RWPE2 (cell line): ENCODE results near the gene PDPR.
A peak's percentile ranks its signal among the peaks of the same experiment; 100 is the strongest.
"Not testable (repeated sequence)": the region's sequence is repeated elsewhere in the genome, so short reads cannot be mapped to it uniquely, and the experiment has no call there.

ENCODE experiments used
- ATAC-seq: fragments of 200-7000 bp; cut with Tn5 transposase; 3 replicates; pipeline ENCODE4 v1.9.1; 2021; ENCODE audit warnings: low read depth
- DNase-seq: peaks from one replicate; pipeline ENCODE4 v3.0.0-alpha.2; 2020; ENCODE audit warnings: low spot score
- H3K27ac ChIP-seq: fragments of 450-650 bp; 2 replicates; pipeline ENCODE4 v1.5.1; 2017; ENCODE audit warnings: mild to moderate bottlenecking; ENCODE audit not compliant: poor library complexity, severe bottlenecking
- H3K27me3 ChIP-seq: fragments of 250-450 bp; sonication (Bioruptor Pico); 2 replicates; pipeline ENCODE4 v1.5.1; 2021; ENCODE audit warnings: mild to moderate bottlenecking, moderate library complexity; ENCODE audit not compliant: insufficient read depth, poor library complexity, severe bottlenecking
- H3K36me3 ChIP-seq: fragments of 250-450 bp; sonication (Bioruptor Pico); 2 replicates; pipeline ENCODE4 v1.5.1; 2020; ENCODE audit warnings: low read depth, mild to moderate bottlenecking, moderate library complexity
- H3K4me1 ChIP-seq: fragments of 250-450 bp; sonication (Bioruptor Pico); 2 replicates; pipeline ENCODE4 v1.5.1; 2021; ENCODE audit warnings: mild to moderate bottlenecking, moderate library complexity; ENCODE audit not compliant: insufficient read depth, poor library complexity, severe bottlenecking
- H3K4me3 ChIP-seq: fragments of 250-450 bp; sonication (Bioruptor Pico); 2 replicates; pipeline ENCODE4 v1.5.1; 2021; ENCODE audit warnings: mild to moderate bottlenecking, moderate library complexity; ENCODE audit not compliant: severe bottlenecking
- H3K9me3 ChIP-seq: fragments of 250-450 bp; sonication (Bioruptor Pico); 2 replicates; pipeline ENCODE4 v1.5.1; 2021; ENCODE audit warnings: mild to moderate bottlenecking, moderate library complexity; ENCODE audit not compliant: severe bottlenecking
- CTCF ChIP-seq: fragments of 450-650 bp; IDR thresholded peaks from one replicate; pipeline ENCODE4 v1.5.1; 2017; ENCODE audit warnings: mild to moderate bottlenecking, moderate library complexity; ENCODE audit not compliant: poor library complexity, severe bottlenecking

Gene PDPR

GRCh38 chr16:70160821-70161220 is 46.7 kb downstream of the PDPR start:
- peaks cover 46% of the 10 kb centered on the region for H3K36me3 ChIP-seq
- H3K27me3 ChIP-seq = no peaks in the 10 kb centered on the region
- TF ChIP-seq CTCF = no peak
- no peak overlapping the region for H3K27ac ChIP-seq
- H3K4me3 ChIP-seq = no peak overlapping the region
- DNase-seq (no peak), ATAC-seq (no peak)
- H3K9me3 ChIP-seq = no peaks in the 10 kb centered on the region
- peaks cover 4% of the 10 kb centered on the region for H3K4me1 ChIP-seq

GRCh38 chr16:70161350-70161749 is 47.2 kb downstream of the PDPR start:
- TF ChIP-seq CTCF = no peak
- Histone ChIP-seq H3K9me3 (no peaks in the 10 kb centered on the region), H3K4me3 (no peak overlapping the region), H3K27me3 (no peaks in the 10 kb centered on the region), H3K36me3 (peaks cover 41% of the 10 kb centered on the region), H3K4me1 (peaks cover 4% of the 10 kb centered on the region), H3K27ac (no peak overlapping the region)
- ATAC-seq = no peak
- DNase-seq = peak; percentile 47

- DNase-seq (peak; percentile 18), ATAC-seq (peak; percentile 80)
- H3K4me1 ChIP-seq = peaks cover 4% of the 10 kb centered on the region
- no peaks in the 10 kb centered on the region for H3K27me3 ChIP-seq
- H3K36me3 ChIP-seq = peaks cover 34% of the 10 kb centered on the region
- TF ChIP-seq CTCF = no peak
- H3K27ac ChIP-seq = peak overlapping the region; percentile 1
- H3K9me3 ChIP-seq = no peaks in the 10 kb centered on the region
- no peak overlapping the region for H3K4me3 ChIP-seq
Observed at GRCh38 chr16:70162041-70162451, 47.9 kb downstream of the PDPR start.

- Histone ChIP-seq H3K4me1 (peaks cover 4% of the 10 kb centered on the region), H3K27ac (no peak overlapping the region), H3K4me3 (no peak overlapping the region), H3K27me3 (no peaks in the 10 kb centered on the region), H3K36me3 (peaks cover 22% of the 10 kb centered on the region), H3K9me3 (no peaks in the 10 kb centered on the region)
- TF ChIP-seq CTCF = no peak
- ATAC-seq (no peak), DNase-seq (no peak)
Observed at GRCh38 chr16:70163596-70163995, 49.5 kb downstream of the PDPR start.

- not testable (repeated sequence) for H3K4me1 ChIP-seq, H3K27me3 ChIP-seq, H3K4me3 ChIP-seq, DNase-seq, H3K36me3 ChIP-seq, ATAC-seq, H3K27ac ChIP-seq, H3K9me3 ChIP-seq
Observed at GRCh38 chr16:70166688-70167087, 52.6 kb downstream of the PDPR start.

GRCh38 chr16:70173212-70173837 is 59.2 kb downstream of the PDPR start, which contains the start of gene CLEC18C:
Gene CLEC18C, plus strand, starts transcription at chr16:70173787. Its CDS starts 492 bp downstream, at chr16:70174279.
- H3K36me3 ChIP-seq, H3K9me3 ChIP-seq, H3K27me3 ChIP-seq, DNase-seq, H3K27ac ChIP-seq, ATAC-seq, H3K4me3 ChIP-seq, H3K4me1 ChIP-seq: not testable (repeated sequence)

GRCh38 chr16:70173916-70174315 is 59.8 kb downstream of the PDPR start:
- not testable (repeated sequence) for H3K36me3 ChIP-seq, H3K4me3 ChIP-seq, H3K4me1 ChIP-seq, DNase-seq, H3K27me3 ChIP-seq, H3K27ac ChIP-seq, H3K9me3 ChIP-seq
- peak; percentile 79 for ATAC-seq

GRCh38 chr16:70174387-70174932 is 60.3 kb downstream of the PDPR start:
- not testable (repeated sequence) for H3K4me3 ChIP-seq, H3K4me1 ChIP-seq, H3K27me3 ChIP-seq, H3K27ac ChIP-seq, H3K9me3 ChIP-seq, DNase-seq, H3K36me3 ChIP-seq
- ATAC-seq = peak; percentile 17; the same call in 2 of the 3 replicates
